Choroid plexus epithelial cell (primary cell): ENCODE measurements around the gene BAMBI.

Experiments
- DNase-seq: peaks from one replicate; pipeline ENCODE4 v3.0.0-alpha.2; 2010; ENCODE audit warnings: low read depth
- H3K4me3 ChIP-seq: 2 replicates; pipeline ENCODE4 v1.5.1; 2011; ENCODE audit warnings: low read depth, mild to moderate bottlenecking, control low read depth, low read length, moderate library complexity
- CTCF ChIP-seq: conservative IDR thresholded peaks from 2 replicates; pipeline ENCODE4 v1.5.1; 2011; ENCODE audit warnings: low read depth, mild to moderate bottlenecking, control low read depth, inconsistent platforms, low read length, moderate library complexity

Gene BAMBI

GRCh38 chr10:28663576-28664368 is 13.5 kb upstream of the BAMBI start:
- no peak overlapping the region for H3K4me3 ChIP-seq
- TF ChIP-seq CTCF: peak; percentile 100
- DNase-seq: peak; percentile 96

- no peak overlapping the region for H3K4me3 ChIP-seq
- DNase-seq: peak; percentile 83
- no peak for TF ChIP-seq CTCF
Measured at GRCh38 chr10:28664369-28664740, 13.0 kb upstream of the BAMBI start.

GRCh38 chr10:28666751-28667467 is 10.4 kb upstream of the BAMBI start:
- no peak overlapping the region for H3K4me3 ChIP-seq
- no peak for TF ChIP-seq CTCF
- no peak for DNase-seq

- no peak for TF ChIP-seq CTCF
Measured at GRCh38 chr10:28668363-28669226, 8.7 kb upstream of the BAMBI start.

GRCh38 chr10:28669227-28670173 is 7.8 kb upstream of the BAMBI start:
- no peak for TF ChIP-seq CTCF
- peak overlapping the region; percentile 66 for H3K4me3 ChIP-seq
- DNase-seq: no peak

More at GRCh38 chr10:28668363-28669226, 8.7 kb upstream of the BAMBI start:
- DNase-seq: peak; percentile 61
- peak overlapping the region; percentile 66 for H3K4me3 ChIP-seq

- no peak for TF ChIP-seq CTCF
- no peak for DNase-seq
- H3K4me3 ChIP-seq: no peak overlapping the region
Measured at GRCh38 chr10:28674782-28675181, 2.5 kb upstream of the BAMBI start.
